Activated CD4-positive, CD25-positive, alpha-beta regulatory T cell treated with anti-CD3 and anti-CD28 coated beads, Interleukin-2, amount 50 U/mL, for 16 hours (primary cell): Measurements from ENCODE around the gene CAMK2N2.

ENCODE experiments used
- DNase-seq: peaks from one replicate; pipeline ENCODE4 v3.0.0-alpha.2; 2020; ENCODE audit warnings: low read depth, low spot score

The CAMK2N2 gene

DNA sequence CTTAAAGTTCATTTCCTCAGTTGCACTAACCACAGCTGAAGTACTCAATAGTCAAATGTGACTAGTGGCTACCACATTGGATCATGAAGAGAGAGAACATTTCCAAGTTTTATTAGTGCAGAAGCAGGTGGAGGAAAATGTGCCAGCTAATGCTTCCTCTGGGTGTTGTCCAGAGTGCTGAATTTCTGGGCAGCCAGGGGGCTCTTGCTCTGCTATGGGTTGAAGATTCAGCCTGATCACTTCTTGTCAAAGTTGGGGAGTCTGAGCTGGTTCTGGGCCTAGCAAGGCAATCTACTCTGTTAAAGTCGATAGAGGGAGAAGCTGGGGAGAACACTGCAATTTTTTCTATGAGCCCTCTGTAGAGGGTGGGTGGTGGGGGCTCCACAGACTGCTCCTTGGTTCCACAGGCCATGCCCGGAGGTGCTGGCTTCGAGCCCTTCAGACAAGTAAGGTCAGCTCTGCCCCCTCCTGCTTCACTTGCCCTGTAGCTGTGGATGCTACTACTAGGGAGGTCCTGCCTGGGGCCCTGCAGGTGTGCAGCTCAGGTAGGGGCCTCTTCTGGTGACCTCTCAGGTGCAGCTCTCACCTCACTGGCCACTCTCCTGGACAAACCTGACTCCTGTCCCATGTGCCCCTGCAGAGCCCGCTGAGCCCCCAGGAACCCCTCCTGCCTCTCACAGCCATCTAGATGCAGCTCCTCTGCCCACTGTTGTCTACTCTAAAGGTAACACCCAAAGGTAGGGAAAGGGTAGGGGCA, 20.8 kb downstream of the CAMK2N2 start:
- no peak for DNase-seq

DNA sequence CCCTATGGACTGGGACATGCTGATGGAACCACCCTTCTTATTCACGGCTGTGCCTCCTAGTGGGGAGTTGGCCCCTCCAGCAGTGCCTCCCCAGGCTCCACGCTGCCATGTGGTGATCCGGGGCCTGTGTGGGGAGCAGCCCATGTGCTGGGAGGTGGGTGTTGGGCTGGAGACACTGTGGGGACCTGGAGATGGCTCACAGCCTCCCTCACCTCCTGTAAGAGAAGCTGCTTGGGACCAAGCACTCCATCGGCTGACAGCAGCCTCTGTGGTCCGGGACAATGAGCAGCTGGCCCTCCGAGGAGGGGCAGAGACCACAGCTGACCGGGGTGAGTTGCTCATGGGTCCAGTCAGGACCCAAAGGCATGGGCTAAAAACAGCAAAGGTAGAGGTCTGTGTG, 21.6 kb downstream of the CAMK2N2 start:
- no peak for DNase-seq

DNA sequence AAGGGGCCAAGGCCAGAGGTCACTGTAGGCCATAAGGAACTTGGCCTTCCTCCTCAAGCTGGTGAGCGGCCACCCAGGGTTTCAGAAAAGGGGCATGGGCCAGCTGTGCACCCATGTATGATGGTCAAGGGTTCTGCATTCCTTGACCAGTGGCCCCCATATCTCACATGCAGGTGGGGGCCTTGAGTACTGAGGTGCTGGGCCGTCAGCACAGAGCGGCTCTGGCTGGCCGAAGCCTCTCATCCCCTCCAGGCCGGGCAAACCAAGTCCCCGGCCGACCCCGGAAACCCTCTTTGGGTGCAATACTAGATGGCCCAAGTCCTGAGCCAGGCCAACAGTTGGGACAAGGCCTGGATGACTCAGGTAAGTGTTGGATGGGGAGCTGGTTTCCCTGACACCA, 22.1 kb downstream of the CAMK2N2 start:
- DNase-seq = no peak

DNA sequence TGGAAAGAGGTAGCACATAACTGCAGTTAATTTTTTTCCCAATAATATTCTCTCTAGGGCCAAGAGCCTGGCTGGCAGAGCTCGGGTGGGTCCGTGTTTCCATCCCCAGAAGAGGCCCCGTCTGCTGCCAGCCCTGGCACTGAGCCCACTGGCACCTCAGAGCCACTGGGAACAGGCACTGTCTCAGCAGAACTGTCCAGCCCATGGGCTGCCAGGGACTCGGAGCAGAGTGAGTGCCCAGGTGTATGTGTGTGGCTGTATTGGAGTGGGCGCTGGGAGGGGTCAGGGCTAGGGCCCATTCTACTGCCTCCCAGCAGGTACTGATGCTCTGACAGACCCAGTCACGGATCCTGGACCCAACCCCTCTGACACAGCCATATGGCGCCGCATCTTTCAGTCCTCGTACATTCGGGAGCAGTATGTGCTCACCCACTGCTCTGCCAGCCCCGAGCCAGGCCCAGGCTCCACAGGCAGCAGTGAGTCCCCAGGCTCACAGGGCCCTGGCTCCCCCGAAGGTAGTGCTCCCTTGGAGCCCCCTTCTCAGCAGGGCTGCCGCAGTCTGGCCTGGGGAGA, 23.0 kb downstream of the CAMK2N2 start:
- DNase-seq = no peak

DNA sequence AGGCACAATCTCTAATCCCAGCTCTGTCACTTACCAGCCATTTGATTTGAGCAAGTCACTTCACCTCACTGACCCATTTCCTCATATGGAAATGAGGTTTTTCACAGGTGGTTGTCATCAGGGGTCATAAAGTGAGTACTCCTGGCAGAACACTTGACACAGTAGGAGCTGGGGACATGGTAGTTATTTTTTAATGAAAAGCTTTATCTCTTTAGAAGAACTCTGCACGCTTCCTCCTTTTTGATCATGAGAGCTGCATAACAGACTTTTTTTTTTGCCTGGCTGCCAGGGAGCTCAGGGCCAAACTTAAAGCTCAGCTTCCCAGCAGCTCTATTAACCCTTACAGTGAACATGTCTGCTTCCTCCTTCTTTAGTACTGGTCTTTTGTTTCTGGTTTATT, 23.5 kb downstream of the CAMK2N2 start:
- DNase-seq = no peak

DNA sequence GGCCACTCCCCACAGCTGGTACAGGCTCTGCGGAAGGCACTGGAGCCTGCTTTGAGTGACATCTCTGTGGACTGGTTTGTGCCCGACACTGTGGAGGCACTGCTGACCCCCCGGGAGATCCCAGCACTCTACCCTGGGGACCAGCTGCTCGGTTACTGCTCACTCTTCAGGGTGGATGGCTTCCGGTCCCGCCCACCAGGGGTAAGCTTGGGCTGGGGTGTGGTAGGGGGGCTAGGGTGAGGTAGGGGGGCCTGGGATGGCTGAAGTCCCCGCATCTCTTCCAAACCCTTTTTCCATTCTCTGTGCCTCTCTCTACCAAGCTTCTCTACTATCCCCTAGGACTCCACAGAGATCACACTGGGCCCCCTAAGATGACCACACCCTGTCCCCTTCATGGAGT, 24.1 kb downstream of the CAMK2N2 start:
- no peak for DNase-seq

DNA sequence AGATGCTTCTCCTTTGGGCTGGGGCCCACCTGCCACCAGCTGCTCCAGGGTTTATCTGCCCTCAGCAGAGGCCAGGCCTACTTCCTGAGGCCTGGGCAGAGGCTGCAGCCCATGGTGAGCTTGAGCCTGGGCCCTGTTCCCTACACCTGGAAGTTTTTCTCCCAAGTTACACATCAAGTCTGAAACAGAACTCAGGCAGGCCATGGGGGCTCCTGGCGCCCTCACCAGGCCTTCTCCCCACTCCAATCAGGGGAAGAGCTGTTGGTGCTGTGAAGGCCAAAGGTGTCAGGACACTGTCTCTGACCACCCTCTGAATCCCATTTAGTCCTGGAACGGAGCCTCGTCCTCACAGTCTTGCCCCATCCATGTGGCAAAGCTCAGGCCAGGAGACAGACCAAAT, 24.7 kb downstream of the CAMK2N2 start:
- no peak for DNase-seq

DNA sequence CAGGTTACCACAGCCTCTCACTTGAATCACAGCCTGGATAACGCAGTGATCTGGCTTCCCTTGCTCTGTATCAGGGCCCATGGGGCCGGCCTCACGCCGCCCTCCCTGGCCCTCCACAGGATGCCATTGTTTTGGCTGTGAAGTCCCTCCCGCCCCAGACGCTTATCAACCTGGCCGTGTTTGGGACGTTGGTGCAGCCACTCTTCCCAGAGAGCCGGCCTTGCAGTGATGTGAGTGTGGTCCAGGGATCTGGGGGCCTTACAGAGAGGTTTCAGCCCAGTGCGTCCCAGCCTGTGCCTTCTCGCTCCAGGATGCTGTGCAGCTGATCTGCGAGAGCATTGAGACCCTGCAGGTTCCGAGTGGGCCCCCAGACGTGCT, 25.3 kb downstream of the CAMK2N2 start:
- DNase-seq = no peak

DNA sequence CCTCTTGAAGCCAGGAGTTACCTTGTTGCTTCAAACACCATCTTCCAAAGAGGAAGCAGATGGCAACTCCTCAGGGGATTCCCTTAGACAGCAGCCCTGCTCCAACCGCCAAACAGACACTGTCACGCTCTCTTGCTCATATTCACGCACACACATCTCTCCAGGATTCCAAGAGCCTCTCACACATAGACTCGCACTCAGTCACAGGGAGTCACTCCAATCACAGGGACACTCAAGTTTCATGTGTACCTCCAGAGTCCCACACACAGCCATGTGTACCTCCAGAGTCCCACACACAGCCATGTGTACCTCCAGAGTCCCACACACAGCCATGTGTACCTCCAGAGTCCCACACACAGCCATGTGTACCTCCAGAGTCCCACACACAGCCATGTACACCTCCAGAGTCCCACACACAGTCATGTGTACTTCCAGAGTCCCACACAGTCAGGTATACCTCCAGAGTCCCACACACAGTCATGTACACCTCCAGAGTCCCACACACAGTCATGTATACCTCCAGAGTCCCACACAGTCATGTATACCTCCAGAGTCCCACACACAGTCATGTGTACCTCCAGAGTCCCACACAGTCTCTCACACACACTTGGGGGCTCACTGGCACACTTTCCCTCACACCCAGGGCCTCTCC, 25.8 kb downstream of the CAMK2N2 start:
- DNase-seq = no peak

DNA sequence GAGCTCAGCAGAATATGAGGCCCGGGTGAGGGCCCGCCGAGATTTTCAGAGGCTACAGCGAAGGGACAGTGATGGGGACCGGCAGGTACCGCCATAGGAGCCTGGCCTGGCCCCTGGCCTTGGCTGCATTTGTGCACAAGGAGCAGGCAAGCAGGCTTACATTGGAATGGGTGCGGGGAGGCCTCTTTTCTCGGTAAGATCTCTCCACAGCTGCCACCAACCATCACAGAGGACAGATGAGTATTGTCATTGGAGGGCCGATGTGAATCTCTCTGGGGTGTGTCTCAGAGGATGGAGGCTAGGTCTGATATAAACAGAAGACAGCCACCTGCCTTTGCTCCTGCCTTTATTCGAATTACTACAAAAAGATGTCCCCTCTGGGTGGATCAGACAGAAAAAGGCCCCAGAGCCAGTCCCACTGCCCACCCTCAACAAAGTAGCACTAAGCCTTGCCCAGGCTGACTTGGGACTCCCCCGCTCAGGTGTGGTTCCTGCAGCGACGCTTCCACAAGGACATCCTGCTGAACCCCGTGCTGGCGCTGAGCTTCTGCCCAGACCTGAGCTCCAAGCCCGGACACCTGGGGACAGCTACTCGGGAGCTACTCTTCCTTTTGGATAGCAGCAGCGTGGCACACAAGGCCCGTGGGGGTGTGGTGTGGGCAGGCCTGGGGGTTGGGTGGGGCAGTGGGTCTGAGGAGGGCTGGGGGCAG, 26.5 kb downstream of the CAMK2N2 start:
- DNase-seq = no peak

DNA sequence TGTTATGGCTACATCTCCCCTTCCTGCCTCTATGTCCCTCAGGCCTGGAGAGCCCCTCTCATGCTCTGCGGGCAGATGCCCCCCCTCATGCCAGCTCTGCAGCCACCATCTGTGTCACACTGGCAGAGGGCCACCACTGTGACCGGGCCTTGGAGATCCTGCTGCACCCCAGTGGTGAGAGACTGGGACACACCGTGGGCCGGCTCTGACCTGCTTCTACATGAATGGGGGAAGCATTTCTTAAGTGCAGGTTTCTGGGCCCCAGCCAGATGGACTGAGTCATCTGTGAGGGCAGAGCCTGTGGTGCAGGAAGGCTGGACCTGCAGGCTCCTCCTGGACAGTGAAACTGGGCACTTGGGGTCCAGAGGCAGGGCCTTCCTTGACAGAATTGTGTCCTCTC, 27.1 kb downstream of the CAMK2N2 start:
- DNase-seq = no peak

DNA sequence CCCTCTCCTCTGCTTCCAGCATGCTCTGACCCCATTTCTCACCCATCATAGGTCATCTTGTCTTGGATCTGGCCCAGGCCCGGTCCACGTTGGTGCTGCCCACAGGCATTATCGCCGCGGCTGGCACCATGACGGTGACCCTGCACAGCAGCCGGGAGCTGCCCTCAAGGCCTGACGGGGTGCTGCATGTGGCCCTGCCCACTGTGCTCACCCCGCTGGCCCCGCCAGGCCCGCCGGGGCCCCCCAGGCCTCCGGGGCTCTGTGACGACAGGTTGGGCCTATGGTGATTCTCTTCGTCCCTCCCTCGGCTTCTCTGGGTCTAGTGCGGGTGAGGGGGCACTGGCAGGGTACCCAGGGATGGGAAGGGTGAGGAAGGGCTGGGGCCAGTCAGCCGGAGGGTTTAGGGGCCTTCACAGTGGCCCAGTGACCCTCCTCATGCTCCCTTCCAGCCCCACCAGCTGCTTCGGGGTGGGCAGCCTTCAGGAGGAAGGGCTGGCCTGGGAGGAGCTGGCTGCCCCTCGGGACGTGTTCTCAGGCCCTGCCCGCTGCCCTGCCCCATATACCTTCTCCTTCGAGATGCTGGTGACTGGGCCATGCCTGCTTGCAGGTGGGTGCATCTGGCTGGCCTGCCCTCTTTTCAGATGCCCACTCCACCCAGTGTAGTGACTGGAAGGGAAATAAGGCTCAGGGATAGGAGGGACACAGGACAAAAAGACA, 28.1 kb downstream of the CAMK2N2 start:
- DNase-seq = no peak

DNA sequence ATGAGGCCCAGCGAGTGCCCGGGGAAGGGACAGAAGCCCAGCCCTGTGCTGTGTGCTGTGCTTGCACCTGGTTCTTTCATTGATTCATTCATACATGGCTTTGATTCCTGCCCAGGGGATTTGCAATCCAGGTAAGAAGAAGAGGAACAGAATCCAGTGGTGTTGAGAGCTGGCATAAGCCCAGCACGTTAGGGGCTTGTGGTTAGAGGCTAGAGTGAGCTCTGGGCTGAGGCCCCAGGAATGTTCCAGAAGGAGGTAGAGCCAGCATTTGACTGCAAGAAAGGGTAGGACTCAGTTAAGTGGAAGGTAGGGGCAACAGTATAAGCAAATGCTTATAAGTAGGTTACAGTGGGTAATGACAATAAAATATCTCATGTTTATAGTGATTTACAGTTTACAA, 29.7 kb downstream of the CAMK2N2 start:
- no peak for DNase-seq

DNA sequence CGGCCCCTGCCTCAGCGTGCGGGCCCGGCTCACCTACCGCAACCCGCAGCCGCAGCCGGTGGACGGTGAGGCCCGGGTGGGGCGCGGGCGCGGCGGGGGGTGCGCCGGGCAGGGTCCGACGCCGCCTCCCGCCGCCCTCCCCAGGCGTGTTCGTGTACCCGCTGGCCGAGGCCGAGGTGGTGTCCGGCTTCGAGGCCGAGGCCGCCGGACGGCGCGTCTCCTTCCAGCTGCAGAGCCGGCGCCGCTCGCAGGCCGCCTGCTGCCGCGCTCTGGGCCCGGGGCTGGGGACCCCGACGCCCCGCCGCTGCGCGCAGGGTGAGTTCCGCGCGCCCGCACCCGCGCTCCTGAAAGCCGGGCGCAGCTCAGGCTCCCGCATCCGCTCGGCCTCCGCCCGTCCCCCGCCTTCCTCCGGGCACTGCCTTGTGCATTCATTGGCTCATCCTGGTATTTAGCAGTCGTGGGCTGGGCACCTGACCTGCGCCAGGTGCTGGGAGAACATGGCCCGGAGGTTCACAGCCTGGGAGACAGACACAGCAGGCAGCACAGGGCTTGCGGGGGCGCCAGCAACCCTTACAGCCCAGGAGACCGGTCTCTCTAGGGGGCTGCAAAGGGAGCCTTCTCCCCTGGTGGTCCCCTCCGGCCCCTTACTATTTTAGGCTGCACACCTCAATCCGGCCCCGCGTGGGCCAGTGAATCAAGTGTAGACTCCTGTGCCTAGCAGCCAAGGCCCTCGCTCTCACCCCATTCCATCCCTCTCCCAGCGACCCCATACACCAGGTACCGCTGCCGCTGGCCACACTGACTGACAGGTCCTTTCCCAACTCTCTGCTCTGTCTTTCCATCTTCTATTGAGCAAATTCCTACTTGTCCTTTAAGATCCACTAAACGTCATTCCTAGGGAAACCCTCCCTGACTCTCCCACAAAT, 30.5 kb downstream of the CAMK2N2 start:
- DNase-seq = no peak

DNA sequence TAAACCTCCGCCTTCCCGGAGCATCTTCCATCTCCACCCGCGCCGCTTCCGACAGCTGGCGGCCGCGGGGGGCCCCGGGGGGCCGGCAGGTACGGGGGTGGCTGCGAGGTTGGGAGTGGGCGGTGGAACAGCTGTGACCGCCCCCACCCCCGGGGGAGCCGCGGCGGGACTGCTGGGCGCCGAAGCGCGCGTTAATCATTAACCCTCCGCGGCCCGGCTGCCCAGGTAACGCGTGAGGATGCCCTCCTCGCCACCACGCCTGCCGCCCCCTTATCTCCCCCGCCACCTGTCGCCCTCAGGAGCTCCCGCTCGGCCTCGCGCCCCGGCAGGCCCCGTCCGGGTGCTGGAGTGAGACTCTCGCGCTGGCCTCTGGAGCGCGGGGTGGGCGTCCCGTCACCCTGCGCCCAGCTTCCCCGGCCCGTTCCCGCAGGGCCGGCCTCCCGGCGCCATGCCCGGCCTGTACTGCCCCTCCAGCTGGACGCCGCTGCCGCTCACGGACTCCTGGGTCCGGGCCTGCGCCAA, 31.2 kb downstream of the CAMK2N2 start:
- no peak for DNase-seq

DNA sequence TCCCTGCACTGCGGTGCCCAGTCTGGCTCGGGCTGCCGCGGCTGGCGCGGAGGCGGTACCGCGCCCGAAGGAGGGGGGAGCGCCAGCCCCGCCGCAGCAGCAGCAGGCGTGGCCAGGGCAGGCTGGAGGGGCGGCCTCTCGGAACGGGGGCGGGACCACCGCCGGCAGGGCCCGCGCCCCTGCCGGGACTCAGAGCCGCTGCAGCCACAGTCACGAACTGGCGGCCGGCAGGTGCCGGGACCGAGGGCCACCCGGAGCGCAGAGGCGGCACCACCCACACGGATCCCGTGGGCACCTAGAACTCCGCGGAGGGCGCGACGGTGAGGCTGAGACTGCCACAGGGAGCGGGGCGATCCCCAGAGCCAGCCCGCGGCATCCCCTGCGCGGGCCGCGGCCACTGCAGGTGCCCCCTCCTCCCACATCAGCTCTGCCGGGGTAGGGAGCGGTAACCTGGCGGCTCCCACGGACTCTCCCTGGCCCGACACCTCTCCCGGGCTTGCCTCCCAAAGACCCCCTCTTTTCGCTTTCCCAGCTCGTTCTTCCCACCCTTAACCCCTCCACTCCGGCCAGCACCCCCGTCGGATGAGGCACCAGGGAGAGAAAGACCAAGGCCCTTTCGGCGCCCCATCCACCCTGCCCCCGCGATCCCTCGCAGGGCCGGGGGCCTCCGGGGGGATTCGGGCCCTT, 31.8 kb downstream of the CAMK2N2 start, which contains the start of gene VWA5B2:
VWA5B2 (plus strand) TSS at position 192 of the 687 bp plus-strand sequence. CDS start 944 bp downstream, outside the sequence.
- DNase-seq = no peak

DNA sequence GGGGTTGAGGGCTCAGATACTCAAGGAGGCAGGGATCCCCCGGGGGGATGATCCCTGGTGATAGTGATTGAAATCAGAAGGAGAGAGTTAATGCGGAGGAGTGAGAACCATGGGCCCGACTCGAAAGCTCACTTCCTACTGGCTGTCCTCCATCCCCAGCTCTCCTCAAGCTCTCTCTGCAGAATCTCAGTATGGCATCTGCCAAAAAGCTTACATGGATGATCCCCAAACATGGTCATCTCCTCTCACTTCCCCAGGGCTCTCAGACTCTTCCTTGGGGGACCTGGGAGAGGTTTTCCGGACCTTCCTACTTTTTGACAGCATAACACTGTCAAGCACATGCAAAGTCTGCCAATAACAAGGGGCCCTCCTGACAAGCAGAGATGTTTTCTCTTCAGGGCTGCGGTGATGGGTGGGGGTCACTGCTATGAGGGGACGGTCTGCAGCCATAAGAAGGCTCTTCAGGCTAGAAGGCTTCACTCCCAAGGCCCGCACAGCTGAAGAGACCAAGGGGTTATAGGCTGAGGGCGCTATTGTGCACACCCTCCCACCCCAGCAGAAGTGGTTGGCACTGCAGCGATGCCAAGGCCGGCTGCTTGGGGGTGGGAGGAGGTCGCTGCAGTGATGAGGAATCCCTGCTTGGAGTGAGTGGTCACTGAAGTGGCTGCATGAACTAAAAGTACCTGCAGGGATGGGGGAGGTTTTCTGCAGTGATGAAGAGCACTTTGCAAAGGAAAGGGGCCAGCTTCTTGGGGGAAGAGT, 32.8 kb downstream of the CAMK2N2 start:
- no peak for DNase-seq

DNA sequence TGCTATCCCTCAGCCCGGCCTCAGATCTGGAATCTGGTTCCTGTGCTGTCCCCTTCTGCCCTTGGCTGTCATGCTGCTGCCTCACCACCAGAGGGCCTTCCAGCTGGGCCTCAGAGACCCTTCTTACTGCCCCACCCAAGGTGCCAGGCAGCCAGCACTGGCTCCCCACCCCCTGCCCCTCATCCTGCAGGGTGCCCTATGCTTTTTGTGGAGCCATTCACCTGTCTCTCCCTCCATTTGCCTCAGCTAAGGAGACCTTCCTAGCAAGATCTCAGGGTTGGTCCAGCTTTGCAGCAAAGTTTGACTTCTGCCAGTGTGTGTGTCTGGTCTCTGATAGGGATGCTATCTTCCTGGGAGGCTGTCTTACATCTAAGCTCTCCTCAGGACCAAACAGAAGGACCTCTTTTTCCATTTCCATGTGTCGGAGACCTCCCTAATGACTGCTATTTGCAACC, 33.8 kb downstream of the CAMK2N2 start:
- no peak for DNase-seq

DNA sequence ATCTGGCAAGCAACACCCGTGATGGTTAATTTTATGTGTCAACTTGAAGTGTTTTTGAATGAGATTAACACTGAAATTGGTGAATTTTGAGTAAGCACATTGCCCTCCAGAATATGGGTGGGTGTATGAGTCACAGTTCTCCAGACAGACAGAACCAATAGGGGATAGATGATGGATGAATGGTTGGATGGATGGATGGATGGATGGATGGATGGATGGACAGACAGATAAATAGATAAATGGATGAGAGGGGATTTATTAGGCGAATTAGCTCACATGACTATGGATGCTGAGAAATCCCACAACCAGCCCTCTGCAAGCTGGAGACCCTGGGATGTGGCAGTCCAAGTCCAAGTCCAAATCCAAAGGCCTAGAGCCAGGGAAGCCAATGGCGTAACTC, 37.4 kb downstream of the CAMK2N2 start:
- DNase-seq = no peak
